T-helper 1 cell treated with Interleukin-12 subunit alpha and Interleukin-12 subunit beta and Interleukin-4 antibody, amounts not matched to agents 30 ng/mL and 1 ng/mL, for 36 hours (primary cell): ENCODE measurements around the gene SLC38A2. TPM values are rescaled to one million over a fixed set of nuclear protein-coding genes. Genes with fewer than 3 reads are reported as not detected.
"Not testable (repeated sequence)": the region's sequence is repeated elsewhere in the genome, so short reads cannot be mapped to it uniquely, and the experiment has no call there.

Experiments used
- intact Hi-C: fragments of 100-400 bp; cut with micrococcal nuclease; formaldehyde crosslinking; loops from one replicate; pipeline ENCODE4 v1.15.1; 2024
- total RNA-seq: library from RNA; stranded (reverse); gene quantifications from 2 replicates; pipeline ENCODE4 v1.2.3, GENCODE V29; 2022

SLC38A2 gene
- total RNA-seq, 1 donor from 2014 or later, result 145 TPM

GRCh38 chr12:46343118-46343852 is 29.3 kb downstream of the SLC38A2 start:
- intact Hi-C loops, result no loop called here

- intact Hi-C loops, result loop anchor here (1.0 kb wide), 3 partner anchors 335 to 679 kb away; no protein-coding TSS in a partner anchor
These were observed 30.0 kb downstream of the SLC38A2 start for GRCh38 chr12:46342562-46343033.

- intact Hi-C loops, result no loop called here
These were observed 33.5 kb downstream of the SLC38A2 start for GRCh38 chr12:46339051-46339450.

- intact Hi-C loops, result no loop called here
These were observed 40.3 kb downstream of the SLC38A2 start for GRCh38 chr12:46332260-46332659.

- intact Hi-C loops, result not testable (repeated sequence)
These were observed 47.5 kb downstream of the SLC38A2 start for GRCh38 chr12:46325075-46325474.

- intact Hi-C loops, result no loop called here
These were observed 51.8 kb downstream of the SLC38A2 start for GRCh38 chr12:46320731-46321130.

- intact Hi-C loops, result no loop called here
These were observed 54.5 kb downstream of the SLC38A2 start for GRCh38 chr12:46318037-46318436.

Other genes starting within 250 kb of the SLC38A2 start
- gene SLC38A1, start 103.7 kb downstream of the SLC38A2 start, total RNA-seq, result 172 and 173 TPM in 2 replicates